OCI-LY3 (cell line): ENCODE results near the gene SH2D2A.

Source experiments
- EZH2phosphoT487 ChIP-seq: fragments of 200-600 bp; shearing (Covaris generic); IDR thresholded peaks from 2 replicates; pipeline ENCODE4 v1.6.1; 2018; ENCODE audit warnings: antibody characterized with exemption, mixed run types, low read depth
- TF ChIP-seq, protein P1 (sequence below): fragments of 200-600, 300-600 bp; sonication (generic); IDR thresholded peaks from 2 replicates; pipeline ENCODE4 v1.5.1; 2014; ENCODE audit warnings: antibody characterized with exemption, low read length, low read depth

DNA sequence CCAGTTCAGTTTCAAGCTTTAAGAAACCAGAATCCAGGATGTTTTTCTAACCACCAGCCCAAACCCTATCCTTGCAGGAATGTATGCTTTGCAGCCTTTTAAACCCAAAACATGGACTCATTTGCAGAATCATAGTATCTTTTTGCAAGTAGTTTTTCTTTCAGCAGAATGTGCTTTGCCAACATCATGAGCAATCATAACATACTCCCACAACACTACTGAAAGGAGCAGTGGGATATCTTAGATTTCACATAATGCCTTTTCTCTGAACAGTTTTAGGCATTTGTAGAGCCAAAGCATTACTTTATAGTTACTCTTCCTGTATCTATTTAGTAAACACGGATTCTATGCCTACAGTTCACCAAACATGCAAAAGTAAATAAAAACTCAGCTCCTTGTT is 10.0 kb upstream of the SH2D2A start:
- TF ChIP-seq, protein P1, sequence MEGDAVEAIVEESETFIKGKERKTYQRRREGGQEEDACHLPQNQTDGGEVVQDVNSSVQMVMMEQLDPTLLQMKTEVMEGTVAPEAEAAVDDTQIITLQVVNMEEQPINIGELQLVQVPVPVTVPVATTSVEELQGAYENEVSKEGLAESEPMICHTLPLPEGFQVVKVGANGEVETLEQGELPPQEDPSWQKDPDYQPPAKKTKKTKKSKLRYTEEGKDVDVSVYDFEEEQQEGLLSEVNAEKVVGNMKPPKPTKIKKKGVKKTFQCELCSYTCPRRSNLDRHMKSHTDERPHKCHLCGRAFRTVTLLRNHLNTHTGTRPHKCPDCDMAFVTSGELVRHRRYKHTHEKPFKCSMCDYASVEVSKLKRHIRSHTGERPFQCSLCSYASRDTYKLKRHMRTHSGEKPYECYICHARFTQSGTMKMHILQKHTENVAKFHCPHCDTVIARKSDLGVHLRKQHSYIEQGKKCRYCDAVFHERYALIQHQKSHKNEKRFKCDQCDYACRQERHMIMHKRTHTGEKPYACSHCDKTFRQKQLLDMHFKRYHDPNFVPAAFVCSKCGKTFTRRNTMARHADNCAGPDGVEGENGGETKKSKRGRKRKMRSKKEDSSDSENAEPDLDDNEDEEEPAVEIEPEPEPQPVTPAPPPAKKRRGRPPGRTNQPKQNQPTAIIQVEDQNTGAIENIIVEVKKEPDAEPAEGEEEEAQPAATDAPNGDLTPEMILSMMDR, result no peak
- TF ChIP-seq EZH2phosphoT487, result no peak
